HepG2 (cell line): ENCODE data around the gene TADA2A. TPM values are rescaled to one million over a fixed set of nuclear protein-coding genes. Genes with fewer than 3 reads are reported as not detected.

ENCODE experiments used
- CBFB ChIP-seq: sonication (generic); formaldehyde crosslinking; IDR thresholded peaks from 2 replicates; pipeline ENCODE4 v1.4.0; 2020; ENCODE audit warnings: missing genetic modification reagents
- CREM ChIP-seq, 2 experiments: sonication (generic) in 1 of 2; formaldehyde crosslinking in 1 of 2; IDR thresholded peaks; 2 replicates each; pipeline versions ENCODE4 v1.4.0 to v1.6.1; 2016 to 2020; ENCODE audit warnings: antibody characterized with exemption in 1 of 2, mild to moderate bottlenecking in 1 of 2, missing genetic modification reagents in 1 of 2
- EED ChIP-seq: sonication (generic); formaldehyde crosslinking; IDR thresholded peaks from 2 replicates; pipeline ENCODE4 v1.5.0; 2020; ENCODE audit warnings: mild to moderate bottlenecking, missing genetic modification reagents
- ELF4 ChIP-seq: sonication (generic); formaldehyde crosslinking; IDR thresholded peaks from 2 replicates; pipeline ENCODE4 v1.5.0; 2020; ENCODE audit warnings: missing genetic modification reagents, mild to moderate bottlenecking, moderate library complexity, borderline replicate concordance
- FOSL2 ChIP-seq: sonication (generic); formaldehyde crosslinking; IDR thresholded peaks from 2 replicates; pipeline ENCODE4 v1.4.0; 2020; ENCODE audit warnings: missing genetic modification reagents
- HDAC1 ChIP-seq: sonication (generic); formaldehyde crosslinking; IDR thresholded peaks from 2 replicates; pipeline ENCODE4 v1.5.1; 2020; ENCODE audit warnings: mild to moderate bottlenecking, missing genetic modification reagents
- HINFP ChIP-seq: sonication (generic); formaldehyde crosslinking; IDR thresholded peaks from 2 replicates; pipeline ENCODE4 v1.4.0; 2020; ENCODE audit warnings: low read depth, mild to moderate bottlenecking, missing genetic modification reagents
- MAZ ChIP-seq, 2 experiments: sonication (generic) in 1 of 2; formaldehyde crosslinking in 1 of 2; IDR thresholded peaks; 2 replicates each; pipeline versions ENCODE4 v1.5.0 to v1.6.1; 2012 to 2020; ENCODE audit warnings: low read depth in 2 of 2, mild to moderate bottlenecking in 2 of 2, borderline replicate concordance in 1 of 2, improper control_type of control experiment in 1 of 2, low read length in 1 of 2, missing genetic modification reagents in 1 of 2, moderate library complexity in 1 of 2
- MIER2 ChIP-seq: IDR thresholded peaks from 2 replicates; pipeline ENCODE4 v1.6.1; 2016; ENCODE audit warnings: missing biosample characterization, missing genetic modification reagents
- RFXAP ChIP-seq: sonication (generic); formaldehyde crosslinking; IDR thresholded peaks from 2 replicates; pipeline ENCODE4 v1.4.0; 2020; ENCODE audit warnings: missing genetic modification reagents, borderline replicate concordance
- SAFB2 ChIP-seq: sonication (generic); formaldehyde crosslinking; IDR thresholded peaks from 2 replicates; pipeline ENCODE4 v1.5.1; 2020; ENCODE audit warnings: missing genetic modification reagents, low read depth, mild to moderate bottlenecking, borderline replicate concordance
- TFAP4 ChIP-seq: sonication (generic); IDR thresholded peaks from 2 replicates; pipeline ENCODE4 v1.6.1; 2016; ENCODE audit warnings: low read depth, borderline replicate concordance
- TGIF2 ChIP-seq: IDR thresholded peaks from 2 replicates; pipeline ENCODE4 v1.6.1; 2016; ENCODE audit warnings: control low read depth, missing compliant biosample characterization
- ZBTB25 ChIP-seq: IDR thresholded peaks from 2 replicates; pipeline ENCODE4 v1.6.1; 2018; ENCODE audit warnings: missing genetic modification reagents
- ZBTB39 ChIP-seq: sonication (generic); formaldehyde crosslinking; IDR thresholded peaks from 2 replicates; pipeline ENCODE4 v1.5.0; 2020; ENCODE audit warnings: missing genetic modification reagents
- ZBTB7B ChIP-seq: sonication (generic); formaldehyde crosslinking; IDR thresholded peaks from 2 replicates; pipeline ENCODE4 v1.4.0; 2020; ENCODE audit warnings: missing genetic modification reagents
- ZNF564 ChIP-seq: sonication (generic); formaldehyde crosslinking; IDR thresholded peaks from 2 replicates; pipeline ENCODE4 v1.8.1; 2023; ENCODE audit warnings: mild to moderate bottlenecking, missing genetic modification reagents
- ZNF691 ChIP-seq: sonication (generic); formaldehyde crosslinking; IDR thresholded peaks from 2 replicates; pipeline ENCODE4 v1.4.0; 2020; ENCODE audit warnings: missing genetic modification reagents, low read depth, mild to moderate bottlenecking, borderline replicate concordance
- ZNF710 ChIP-seq: sonication (generic); formaldehyde crosslinking; IDR thresholded peaks from 2 replicates; pipeline ENCODE4 v1.5.0; 2020; ENCODE audit warnings: mild to moderate bottlenecking, missing genetic modification reagents, borderline replicate concordance
- ZNF777 ChIP-seq: sonication (generic); formaldehyde crosslinking; IDR thresholded peaks from 2 replicates; pipeline ENCODE4 v1.4.0; 2020; ENCODE audit warnings: missing genetic modification reagents
- polyA plus RNA-seq, 8 experiments: library from polyadenylated mRNA; depleted of rRNA in 3 of 8; stranded (reverse) in 7 of 8; unstranded in 1 of 8; fragments of >200 nt; fragmentation: Illumina TruSeq in 4 of 8; extraction: Trizol in 4 of 8; gene quantifications; 2 replicates each; pipeline versions ENCODE4 v1.2.1 to v1.2.3, GENCODE V29; 2011 to 2016; ENCODE audit warnings: low read depth in 4 of 8, missing spikeins in 1 of 8, mixed read lengths in 1 of 8; ENCODE audit not compliant: insufficient read depth in 1 of 8
- total RNA-seq, 5 experiments: library from RNA; depleted of rRNA; stranded (reverse); fragments of >200 nt; fragmentation: Illumina TruSeq; extraction: Trizol; gene quantifications; 2 replicates each; pipeline ENCODE4 v1.2.3, GENCODE V29; 2016; ENCODE audit warnings: low read depth in 1 of 5

Gene TADA2A
- total and polyA plus RNA-seq, 2 of the 13 experiments (the other 11 are each of a cell fraction or from before 2014, with no cell fraction given) = 8.0 to 14.0 TPM

- TF ChIP-seq SAFB2 (CRISPR knock-in tag) (no peak), ELF4 (CRISPR knock-in tag) (no peak), ZBTB25 (CRISPR knock-in tag) (no peak; the same call in 1 of the 2 replicates), CREM (IDR thresholded peaks at IDR 0.05) (peak; percentile 86), CREM (CRISPR knock-in tag; IDR thresholded peaks at IDR 0.05) (no peak), ZNF691 (0 out of 2 replicates have a peak, but pooled peaks have one; percentile 25), RFXAP (no peak), ZNF777 (CRISPR knock-in tag) (no peak), TGIF2 (CRISPR knock-in tag) (0 out of 2 replicates have a peak, but pooled peaks have one; percentile 47), ZBTB39 (CRISPR knock-in tag) (no peak), EED (CRISPR knock-in tag) (no peak), ZNF564 (CRISPR knock-in tag) (no peak), MAZ (IDR thresholded peaks at IDR 0.05; ENCODE audit: borderline replicate concordance, low read depth, low read length) (no peak), MAZ (CRISPR knock-in tag; IDR thresholded peaks at IDR 0.05; ENCODE audit: low read depth) (no peak), MIER2 (no peak), HINFP (no peak), CBFB (CRISPR knock-in tag) (0 out of 2 replicates have a peak, but pooled peaks have one; percentile 48), ZBTB7B (CRISPR knock-in tag) (peak; percentile 22), FOSL2 (CRISPR knock-in tag) (peak; percentile 98), ZNF710 (no peak), HDAC1 (peak; percentile 45; the same call in 1 of the 2 replicates), TFAP4 (peak; percentile 20; the same call in 1 of the 2 replicates)
Observed at GRCh38 chr17:37488009-37488604, 81.4 kb downstream of the TADA2A start (continued).
